Fibroblast of lung (primary cell): Measurements from ENCODE around the gene CTDSP2.

ENCODE experiments used
- CTCF ChIP-seq, 2 donors: IDR thresholded peaks in 1 of 2; conservative IDR thresholded peaks in 1 of 2; 1 replicate in 1 of 2; 2 replicates in 1 of 2; pipeline ENCODE4 v1.5.1; 2011 to 2012; ENCODE audit warnings: low read length in 2 of 2, control low read depth in 1 of 2, inconsistent platforms in 1 of 2, low read depth in 1 of 2, mild to moderate bottlenecking in 1 of 2
- EZH2 ChIP-seq: IDR thresholded peaks from 2 replicates; pipeline ENCODE4 v1.5.1; 2012; ENCODE audit warnings: low read length, control low read depth, mild to moderate bottlenecking; ENCODE audit errors: missing control alignments

- TF ChIP-seq CTCF (conservative IDR thresholded peaks at IDR 0.05 in 1 of 2, IDR thresholded peaks at IDR 0.05 in 1 of 2; ENCODE audit: low read depth in 1 of 2, low read length in 2 of 2) (no peak), EZH2 (no peak)
Measured at GRCh38 chr12:57775563-57776246, 70.8 kb downstream of the CTDSP2 start.
